Measurements from ENCODE around the gene JCHAIN.

GRCh38 chr4:70614184-70614555, 52.1 kb downstream of the JCHAIN start:
- TF ChIP-seq CTCF (IDR thresholded peaks at IDR 0.05) = no peak
- TF ChIP-seq POLR2A (IDR thresholded peaks at IDR 0.05) = no peak

Measured in esophagus squamous epithelium (tissue), 4 donors.